C4-2B (cell line): ENCODE data around the gene SIM2.

Source experiments
- H3K27ac ChIP-seq: fragments of 450-650 bp; 2 replicates; pipeline ENCODE4 v1.5.1; 2017
- CTCF ChIP-seq: fragments of 450-650 bp; conservative IDR thresholded peaks from 2 replicates; pipeline ENCODE4 v1.5.1; 2017; ENCODE audit warnings: mild to moderate bottlenecking
- ZFX ChIP-seq: fragments of 450-650 bp; IDR thresholded peaks from 2 replicates; pipeline ENCODE4 v1.6.1; 2017

SIM2 gene

GRCh38 chr21:36688324-36688723 is 10.6 kb upstream of the SIM2 start:
- TF ChIP-seq CTCF (no peak), ZFX (no peak)
- no peak overlapping the region for H3K27ac ChIP-seq

- no peak overlapping the region for H3K27ac ChIP-seq
- TF ChIP-seq CTCF (no peak), ZFX (no peak)
Measured at GRCh38 chr21:36689324-36689723, 9.6 kb upstream of the SIM2 start.

GRCh38 chr21:36690628-36691554 is 8.0 kb upstream of the SIM2 start:
- H3K27ac ChIP-seq, result no peak overlapping the region
- TF ChIP-seq CTCF (no peak), ZFX (no peak)

GRCh38 chr21:36691555-36692041 is 7.3 kb upstream of the SIM2 start:
- TF ChIP-seq ZFX (no peak), CTCF (no peak)
- no peak overlapping the region for H3K27ac ChIP-seq

- TF ChIP-seq CTCF, result no peak
- TF ChIP-seq ZFX, result no peak
- no peak overlapping the region for H3K27ac ChIP-seq
Measured at GRCh38 chr21:36692114-36692834, 6.6 kb upstream of the SIM2 start.

GRCh38 chr21:36692835-36693488 is 6.0 kb upstream of the SIM2 start:
- H3K27ac ChIP-seq, result no peak overlapping the region
- TF ChIP-seq ZFX, result no peak
- no peak for TF ChIP-seq CTCF
